HG03469 (cell line): ENCODE measurements around the gene MACROD1.

Source experiments
- ATAC-seq: cut with Tn5 transposase; IDR thresholded peaks from one replicate; pipeline ENCODE4 v1.9.1; 2021; ENCODE audit warnings: mild to moderate bottlenecking, moderate library complexity, moderate number of reproducible peaks; ENCODE audit not compliant: unreplicated experiment

Gene MACROD1

GRCh38 chr11:64152841-64153691 lies 12.8 kb downstream of the MACROD1 start:
- no peak for ATAC-seq

- no peak for ATAC-seq
Measured at GRCh38 chr11:64151337-64151736, 14.6 kb downstream of the MACROD1 start.

GRCh38 chr11:64150481-64151239 lies 15.3 kb downstream of the MACROD1 start:
- no peak for ATAC-seq

- no peak for ATAC-seq
Measured at GRCh38 chr11:64150051-64150450, 15.9 kb downstream of the MACROD1 start.

- ATAC-seq, result no peak
Measured at GRCh38 chr11:64148917-64149617, 16.8 kb downstream of the MACROD1 start.

- no peak for ATAC-seq
Measured at GRCh38 chr11:64148226-64148916, 17.5 kb downstream of the MACROD1 start.

- no peak for ATAC-seq
Measured at GRCh38 chr11:64146036-64146955, 19.6 kb downstream of the MACROD1 start.

- ATAC-seq, result no peak
Measured at GRCh38 chr11:64144587-64145472, 21.1 kb downstream of the MACROD1 start.

- ATAC-seq, result no peak
Measured at GRCh38 chr11:64141081-64141783, 24.7 kb downstream of the MACROD1 start.

- ATAC-seq, result no peak
Measured at GRCh38 chr11:64140082-64140481, 25.8 kb downstream of the MACROD1 start.

GRCh38 chr11:64139049-64139448 lies 26.9 kb downstream of the MACROD1 start:
- ATAC-seq, result no peak

GRCh38 chr11:64138398-64138797 lies 27.5 kb downstream of the MACROD1 start:
- no peak for ATAC-seq

GRCh38 chr11:64136765-64137441 lies 29.0 kb downstream of the MACROD1 start:
- ATAC-seq, result no peak

- ATAC-seq, result no peak
Measured at GRCh38 chr11:64135711-64136110, 30.2 kb downstream of the MACROD1 start.

GRCh38 chr11:64134963-64135362 lies 30.9 kb downstream of the MACROD1 start:
- ATAC-seq, result no peak

- no peak for ATAC-seq
Measured at GRCh38 chr11:64132982-64133705, 32.8 kb downstream of the MACROD1 start.

GRCh38 chr11:64132191-64132771 lies 33.6 kb downstream of the MACROD1 start:
- no peak for ATAC-seq
